Measurements from ENCODE around the gene ADORA1. TPM values are rescaled to one million over a fixed set of nuclear protein-coding genes. Genes with fewer than 3 reads are reported as not detected.

The ADORA1 gene
- total and polyA plus RNA-seq, 10 of the 15 experiments (the other 5 are each of a cell fraction or from before 2014, with no cell fraction given), result not detected

DNA sequence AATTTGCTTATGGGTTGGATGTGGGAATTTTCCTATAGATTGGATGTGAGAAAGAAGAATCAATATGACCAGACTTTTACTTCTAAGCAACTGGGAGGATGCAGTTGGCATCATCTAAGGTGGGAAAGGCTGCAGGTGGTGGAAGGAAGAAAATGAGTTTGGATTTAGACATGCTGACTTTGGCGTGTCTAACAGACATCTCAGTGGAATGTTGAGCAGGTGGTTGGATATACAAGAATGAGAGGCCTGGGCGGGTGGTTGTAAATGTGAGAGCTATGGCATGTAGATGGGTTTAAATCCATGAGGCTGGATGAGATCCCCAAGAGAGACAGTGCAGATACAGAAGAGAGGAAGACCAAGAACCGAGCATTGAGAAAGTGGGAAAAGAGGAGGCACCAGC lies 10.5 kb downstream of the ADORA1 start:
- Histone ChIP-seq H3K79me2 (ENCODE audit: control insufficient read depth, insufficient read depth, low read length) (no peaks in the 10 kb centered on the region), H2AFZ (ENCODE audit: control insufficient read depth, low read depth, low read length) (no peak overlapping the region), H3K9me3 (replicated peaks; ENCODE audit: control insufficient read depth, insufficient read depth, low read length) (no peaks in the 10 kb centered on the region), H3K27me3 (replicated peaks in 1 of 2; ENCODE audit: control insufficient read depth in 2 of 2, insufficient read depth in 2 of 2, low read length in 1 of 2) (peaks cover 7 to 9% of the 10 kb centered on the region in 2 experiments; a peak in 3 of 4 replicates), H3K4me3 (no peak overlapping the region), H3K4me2 (ENCODE audit: control insufficient read depth, insufficient read depth) (no peak overlapping the region), H3K36me3 (ENCODE audit: control insufficient read depth in 2 of 2, insufficient read depth in 2 of 2, low read length in 1 of 2) (no peaks in the 10 kb centered on the region), H3K4me1 (ENCODE audit: control insufficient read depth, insufficient read depth, low read length) (no peaks in the 10 kb centered on the region), H3K27ac (ENCODE audit: control insufficient read depth, insufficient read depth) (no peak overlapping the region), H4K20me1 (ENCODE audit: control insufficient read depth, insufficient read depth) (no peaks in the 10 kb centered on the region), H3K9ac (ENCODE audit: control insufficient read depth, insufficient read depth, low read length) (no peak overlapping the region)
- ChIA-PET SMC1A (ENCODE audit: uncharacterized antibody, unreplicated experiment) (no interaction called here), POLR2A (no interaction called here), RAD21 (ENCODE audit: unreplicated experiment) (no interaction called here), CTCF (no interaction called here)
- TF ChIP-seq SRF (IDR thresholded peaks at IDR 0.05; ENCODE audit: low read depth in 2 of 2, low read length in 2 of 2), result no peak
- TF ChIP-seq NR2C2 (IDR thresholded peaks at IDR 0.05; ENCODE audit: borderline replicate concordance, control insufficient read depth, insufficient read length, low read depth), result no peak
- TF ChIP-seq KDM1A (IDR thresholded peaks at IDR 0.05; ENCODE audit: borderline replicate concordance), result no peak
- TF ChIP-seq, protein P1, sequence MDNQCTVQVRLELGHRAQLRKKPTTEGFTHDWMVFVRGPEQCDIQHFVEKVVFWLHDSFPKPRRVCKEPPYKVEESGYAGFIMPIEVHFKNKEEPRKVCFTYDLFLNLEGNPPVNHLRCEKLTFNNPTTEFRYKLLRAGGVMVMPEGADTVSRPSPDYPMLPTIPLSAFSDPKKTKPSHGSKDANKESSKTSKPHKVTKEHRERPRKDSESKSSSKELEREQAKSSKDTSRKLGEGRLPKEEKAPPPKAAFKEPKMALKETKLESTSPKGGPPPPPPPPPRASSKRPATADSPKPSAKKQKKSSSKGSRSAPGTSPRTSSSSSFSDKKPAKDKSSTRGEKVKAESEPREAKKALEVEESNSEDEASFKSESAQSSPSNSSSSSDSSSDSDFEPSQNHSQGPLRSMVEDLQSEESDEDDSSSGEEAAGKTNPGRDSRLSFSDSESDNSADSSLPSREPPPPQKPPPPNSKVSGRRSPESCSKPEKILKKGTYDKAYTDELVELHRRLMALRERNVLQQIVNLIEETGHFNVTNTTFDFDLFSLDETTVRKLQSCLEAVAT (IDR thresholded peaks at IDR 0.05), result no peak
- intact Hi-C loops (cut with micrococcal nuclease; ENCODE audit: unreplicated experiment) (no loop called here), in situ Hi-C loops (cut with MboI) (no loop called here)
- no peak for ATAC-seq
- no peak for FAIRE-seq
- no TSS peak for BruUV-seq (replicated peaks)
- 30% methylated on average over 3 of the region's 3 CpGs for WGBS (ENCODE audit: insufficient coverage, insufficient replicate concordance, low lambda C conversion rate, missing lambda C conversion rate)
- DNase-seq (ENCODE audit: low read depth, low spot score), result no peak

DNA sequence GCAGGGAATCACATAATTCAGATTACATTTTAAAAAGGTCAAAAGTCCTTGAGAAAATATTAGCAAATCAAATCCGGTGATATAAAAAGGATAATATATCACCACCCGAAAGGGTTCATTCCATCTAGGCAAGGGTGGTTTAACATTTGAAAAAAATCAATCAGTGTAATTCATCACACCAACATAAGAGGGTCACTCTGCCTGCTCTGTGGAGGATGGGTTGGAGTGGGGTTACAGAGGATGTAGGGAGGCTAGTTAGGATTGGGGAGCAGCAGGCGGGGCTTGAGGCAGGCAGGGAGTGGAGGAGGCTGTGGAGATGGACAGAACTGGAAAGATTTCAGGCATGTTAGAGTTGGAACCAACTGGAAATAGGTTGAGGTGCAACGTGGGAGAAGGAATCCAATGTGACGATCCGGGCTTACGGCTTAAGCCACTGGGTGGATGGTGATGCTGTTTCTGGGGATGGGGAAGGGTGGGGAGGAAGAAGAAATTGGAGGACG lies 12.5 kb downstream of the ADORA1 start:
- Histone ChIP-seq H2AFZ (ENCODE audit: control insufficient read depth, low read depth, low read length) (no peak overlapping the region), H3K79me2 (ENCODE audit: control insufficient read depth, insufficient read depth, low read length) (no peaks in the 10 kb centered on the region), H3K4me1 (ENCODE audit: control insufficient read depth, insufficient read depth, low read length) (no peaks in the 10 kb centered on the region), H4K20me1 (ENCODE audit: control insufficient read depth, insufficient read depth) (no peaks in the 10 kb centered on the region), H3K9me3 (replicated peaks; ENCODE audit: control insufficient read depth, insufficient read depth, low read length) (no peaks in the 10 kb centered on the region), H3K4me2 (ENCODE audit: control insufficient read depth, insufficient read depth) (no peak overlapping the region), H3K9ac (ENCODE audit: control insufficient read depth, insufficient read depth, low read length) (no peak overlapping the region), H3K27me3 (replicated peaks in 1 of 2; ENCODE audit: control insufficient read depth in 2 of 2, insufficient read depth in 2 of 2, low read length in 1 of 2) (peaks cover 5 to 9% of the 10 kb centered on the region in 2 experiments; a peak in 3 of 4 replicates), H3K27ac (ENCODE audit: control insufficient read depth, insufficient read depth) (no peak overlapping the region), H3K4me3 (no peak overlapping the region), H3K36me3 (ENCODE audit: control insufficient read depth in 2 of 2, insufficient read depth in 2 of 2, low read length in 1 of 2) (no peaks in the 10 kb centered on the region)
- no TSS peak for BruUV-seq (replicated peaks)
- ChIA-PET RAD21 (ENCODE audit: unreplicated experiment) (no interaction called here), SMC1A (ENCODE audit: uncharacterized antibody, unreplicated experiment) (no interaction called here), POLR2A (no interaction called here), CTCF (no interaction called here)
- TF ChIP-seq EGR1 (IDR thresholded peaks at IDR 0.05; ENCODE audit: borderline replicate concordance in 1 of 2, low read depth in 2 of 2, low read length in 2 of 2), result no peak
- in situ Hi-C loops (cut with MboI), result no loop called here
- DNase-seq (ENCODE audit: low read depth, low spot score) (no peak), ATAC-seq (no peak), FAIRE-seq (no peak)
- 54% methylated on average over 8 of the region's 8 CpGs for WGBS (ENCODE audit: insufficient coverage, insufficient replicate concordance, low lambda C conversion rate, missing lambda C conversion rate)
- intact Hi-C loops (cut with micrococcal nuclease; ENCODE audit: unreplicated experiment), result no loop called here

Measured in GM12878 (cell line).